ENCODE data around the gene PIWIL1.

PIWIL1 gene

GRCh38 chr12:130419116-130419515 lies 81.4 kb downstream of the PIWIL1 start:
- DNase-seq: peak in 1 of 42 donors; percentile 4
- intact Hi-C loops (cut with DNase I): no loop called here

- intact Hi-C loops (cut with DNase I): no loop called here
- no peak for DNase-seq
Measured at GRCh38 chr12:130420071-130420470, 82.4 kb downstream of the PIWIL1 start.

GRCh38 chr12:130421896-130422295 lies 84.2 kb downstream of the PIWIL1 start:
- peak in 4 of 42 donors; percentile 8 to 28 (median 12) for DNase-seq
- intact Hi-C loops (cut with DNase I): no loop called here

Data from head of caudate nucleus (tissue), 42 donors.